HEK293 (cell line): ENCODE measurements around the gene OR5K2.

Source experiments
- MZF1 ChIP-seq: fragments of 450-650 bp; formaldehyde crosslinking; IDR thresholded peaks from 2 replicates; pipeline ENCODE4 v1.5.1; 2017; ENCODE audit warnings: missing biosample characterization, missing genetic modification characterization, borderline replicate concordance
- ZNF366 ChIP-seq: fragments of 450-650 bp; formaldehyde crosslinking; conservative IDR thresholded peaks from 2 replicates; pipeline ENCODE4 v1.5.1; 2016; ENCODE audit warnings: missing biosample characterization, missing genetic modification characterization
- ZNF521 ChIP-seq: fragments of 450-650 bp; formaldehyde crosslinking; IDR thresholded peaks from 2 replicates; pipeline ENCODE4 v1.5.1; 2017; ENCODE audit warnings: missing biosample characterization, mild to moderate bottlenecking, missing genetic modification characterization
- ZNF747 ChIP-seq: fragments of 450-650 bp; formaldehyde crosslinking; IDR thresholded peaks from 2 replicates; pipeline ENCODE4 v1.5.1; 2016; ENCODE audit warnings: missing biosample characterization, missing genetic modification characterization
- TF ChIP-seq, protein P1 (sequence below): fragments of 450-650 bp; formaldehyde crosslinking; IDR thresholded peaks from 2 replicates; pipeline ENCODE4 v1.5.1; 2016; ENCODE audit warnings: missing biosample characterization, missing genetic modification characterization
- TF ChIP-seq, protein P2 (sequence below): fragments of 450-650 bp; formaldehyde crosslinking; IDR thresholded peaks from 2 replicates; pipeline ENCODE4 v1.5.1; 2016; ENCODE audit warnings: missing biosample characterization, missing genetic modification characterization
- TF ChIP-seq, protein P3 (sequence below): fragments of 450-650 bp; IDR thresholded peaks from 2 replicates; pipeline ENCODE4 v1.5.1; 2018; ENCODE audit warnings: missing biosample characterization, missing genetic modification characterization

DNA sequence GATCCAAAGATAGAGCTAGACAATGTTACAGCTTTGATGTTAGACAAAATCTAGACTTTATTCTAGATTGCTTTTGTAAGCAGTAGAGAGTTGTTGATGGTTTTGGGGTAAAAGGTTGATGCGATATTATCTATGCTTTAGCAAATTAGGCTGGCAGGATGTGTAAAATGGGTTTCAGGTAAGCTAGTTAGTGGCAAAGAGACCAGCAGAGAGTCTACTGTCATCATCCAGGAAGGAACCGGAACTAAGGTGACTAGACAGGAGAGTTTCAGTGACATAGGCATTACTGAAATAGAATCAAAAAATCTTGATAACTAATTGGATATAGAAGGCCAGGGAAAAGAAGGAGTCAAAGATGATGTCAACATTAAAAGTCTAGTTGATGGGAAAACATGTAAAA lies 11.1 kb downstream of the OR5K2 start:
- TF ChIP-seq, protein P1, sequence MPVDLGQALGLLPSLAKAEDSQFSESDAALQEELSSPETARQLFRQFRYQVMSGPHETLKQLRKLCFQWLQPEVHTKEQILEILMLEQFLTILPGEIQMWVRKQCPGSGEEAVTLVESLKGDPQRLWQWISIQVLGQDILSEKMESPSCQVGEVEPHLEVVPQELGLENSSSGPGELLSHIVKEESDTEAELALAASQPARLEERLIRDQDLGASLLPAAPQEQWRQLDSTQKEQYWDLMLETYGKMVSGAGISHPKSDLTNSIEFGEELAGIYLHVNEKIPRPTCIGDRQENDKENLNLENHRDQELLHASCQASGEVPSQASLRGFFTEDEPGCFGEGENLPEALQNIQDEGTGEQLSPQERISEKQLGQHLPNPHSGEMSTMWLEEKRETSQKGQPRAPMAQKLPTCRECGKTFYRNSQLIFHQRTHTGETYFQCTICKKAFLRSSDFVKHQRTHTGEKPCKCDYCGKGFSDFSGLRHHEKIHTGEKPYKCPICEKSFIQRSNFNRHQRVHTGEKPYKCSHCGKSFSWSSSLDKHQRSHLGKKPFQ (tag by site-specific recombination), result no peak
- TF ChIP-seq ZNF521 (tag by site-specific recombination), result no peak
- TF ChIP-seq, protein P2, sequence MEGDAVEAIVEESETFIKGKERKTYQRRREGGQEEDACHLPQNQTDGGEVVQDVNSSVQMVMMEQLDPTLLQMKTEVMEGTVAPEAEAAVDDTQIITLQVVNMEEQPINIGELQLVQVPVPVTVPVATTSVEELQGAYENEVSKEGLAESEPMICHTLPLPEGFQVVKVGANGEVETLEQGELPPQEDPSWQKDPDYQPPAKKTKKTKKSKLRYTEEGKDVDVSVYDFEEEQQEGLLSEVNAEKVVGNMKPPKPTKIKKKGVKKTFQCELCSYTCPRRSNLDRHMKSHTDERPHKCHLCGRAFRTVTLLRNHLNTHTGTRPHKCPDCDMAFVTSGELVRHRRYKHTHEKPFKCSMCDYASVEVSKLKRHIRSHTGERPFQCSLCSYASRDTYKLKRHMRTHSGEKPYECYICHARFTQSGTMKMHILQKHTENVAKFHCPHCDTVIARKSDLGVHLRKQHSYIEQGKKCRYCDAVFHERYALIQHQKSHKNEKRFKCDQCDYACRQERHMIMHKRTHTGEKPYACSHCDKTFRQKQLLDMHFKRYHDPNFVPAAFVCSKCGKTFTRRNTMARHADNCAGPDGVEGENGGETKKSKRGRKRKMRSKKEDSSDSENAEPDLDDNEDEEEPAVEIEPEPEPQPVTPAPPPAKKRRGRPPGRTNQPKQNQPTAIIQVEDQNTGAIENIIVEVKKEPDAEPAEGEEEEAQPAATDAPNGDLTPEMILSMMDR, result no peak
- no peak for TF ChIP-seq MZF1
- TF ChIP-seq ZNF366 (tag by site-specific recombination), result no peak
- TF ChIP-seq ZNF747 (tag by site-specific recombination), result no peak
- TF ChIP-seq, protein P3, sequence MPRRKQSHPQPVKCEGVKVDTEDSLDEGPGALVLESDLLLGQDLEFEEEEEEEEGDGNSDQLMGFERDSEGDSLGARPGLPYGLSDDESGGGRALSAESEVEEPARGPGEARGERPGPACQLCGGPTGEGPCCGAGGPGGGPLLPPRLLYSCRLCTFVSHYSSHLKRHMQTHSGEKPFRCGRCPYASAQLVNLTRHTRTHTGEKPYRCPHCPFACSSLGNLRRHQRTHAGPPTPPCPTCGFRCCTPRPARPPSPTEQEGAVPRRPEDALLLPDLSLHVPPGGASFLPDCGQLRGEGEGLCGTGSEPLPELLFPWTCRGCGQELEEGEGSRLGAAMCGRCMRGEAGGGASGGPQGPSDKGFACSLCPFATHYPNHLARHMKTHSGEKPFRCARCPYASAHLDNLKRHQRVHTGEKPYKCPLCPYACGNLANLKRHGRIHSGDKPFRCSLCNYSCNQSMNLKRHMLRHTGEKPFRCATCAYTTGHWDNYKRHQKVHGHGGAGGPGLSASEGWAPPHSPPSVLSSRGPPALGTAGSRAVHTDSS, result no peak
